Neural progenitor cell (in vitro differentiated cells): ENCODE data around the gene TGFBR3. TPM values are rescaled to one million over a fixed set of nuclear protein-coding genes. Genes with fewer than 3 reads are reported as not detected.

Experiments used
- DNase-seq: peaks from one replicate; pipeline ENCODE4 v3.0.0-alpha.2; 2016; ENCODE audit warnings: low spot score
- H2AFZ ChIP-seq: fragments of 200-600 bp; sonication (generic); replicated peaks from 2 replicates; pipeline ENCODE4 v1.6.1; 2016; ENCODE audit warnings: antibody characterized with exemption
- H3F3A ChIP-seq: fragments of 200-600 bp; sonication (generic); 2 replicates; pipeline ENCODE4 v1.6.1; 2016; ENCODE audit warnings: antibody characterized with exemption, low read depth
- H3K27ac ChIP-seq: fragments of 200-600 bp; sonication (generic); 2 replicates; pipeline ENCODE4 v1.5.1; 2016; ENCODE audit warnings: mild to moderate bottlenecking
- H3K27me3 ChIP-seq: fragments of 200-600 bp; sonication (generic); 2 replicates; pipeline ENCODE4 v1.6.1; 2016; ENCODE audit warnings: mild to moderate bottlenecking, moderate library complexity
- H3K36me3 ChIP-seq: fragments of 200-600 bp; sonication (generic); 2 replicates; pipeline ENCODE4 v1.5.1; 2016
- H3K4me1 ChIP-seq: fragments of 200-600 bp; sonication (generic); 2 replicates; pipeline ENCODE4 v1.6.1; 2016; ENCODE audit warnings: mixed run types
- H3K4me2 ChIP-seq: fragments of 200-600 bp; sonication (generic); 2 replicates; pipeline ENCODE4 v1.6.1; 2016
- H3K4me3 ChIP-seq: fragments of 200-600 bp; sonication (generic); 2 replicates; pipeline ENCODE4 v1.5.1; 2016
- H3K79me2 ChIP-seq: fragments of 200-600 bp; sonication (generic); 2 replicates; pipeline ENCODE4 v1.6.1; 2016; ENCODE audit warnings: low read depth
- H3K9ac ChIP-seq: fragments of 200-600 bp; sonication (generic); 2 replicates; pipeline ENCODE4 v1.6.1; 2016
- H3K9me3 ChIP-seq: fragments of 200-600 bp; sonication (generic); 2 replicates; pipeline ENCODE4 v1.5.1; 2016; ENCODE audit warnings: low read depth
- H4K20me1 ChIP-seq: fragments of 200-600 bp; sonication (generic); 2 replicates; pipeline ENCODE4 v1.6.1; 2016; ENCODE audit warnings: low read depth
- H3K27ac Mint-ChIP-seq: 3 replicates; pipeline ENCODE4 v1.8.0; 2021; ENCODE audit warnings: mixed read lengths
- H3K27me3 Mint-ChIP-seq: 2 replicates; pipeline ENCODE4 v1.8.0; 2022; ENCODE audit warnings: low read depth, mild to moderate bottlenecking, inconsistent platforms, moderate library complexity, mixed read lengths; ENCODE audit not compliant: insufficient read depth
- H3K36me3 Mint-ChIP-seq: 3 replicates; pipeline ENCODE4 v1.8.0; 2021; ENCODE audit warnings: mixed read lengths
- H3K4me1 Mint-ChIP-seq: 3 replicates; pipeline ENCODE4 v1.8.0; 2021; ENCODE audit warnings: mixed read lengths
- H3K4me3 Mint-ChIP-seq: 3 replicates; pipeline ENCODE4 v1.8.0; 2021; ENCODE audit warnings: mild to moderate bottlenecking, moderate library complexity, mixed read lengths
- H3K9me3 Mint-ChIP-seq: 3 replicates; pipeline ENCODE4 v1.8.0; 2020; ENCODE audit warnings: mixed read lengths
- CTCF ChIP-seq: fragments of 200-600 bp; sonication (generic); IDR thresholded peaks from 2 replicates; pipeline ENCODE4 v1.5.1; 2017; ENCODE audit warnings: antibody characterized with exemption, mild to moderate bottlenecking
- EZH2 ChIP-seq: fragments of 200-600 bp; sonication (generic); IDR thresholded peaks from 2 replicates; pipeline ENCODE4 v1.6.1; 2017; ENCODE audit warnings: antibody characterized with exemption, mild to moderate bottlenecking, moderate library complexity
- EZH2phosphoT487 ChIP-seq: fragments of 200-600 bp; sonication (generic); IDR thresholded peaks from 2 replicates; pipeline ENCODE4 v1.6.1; 2017; ENCODE audit warnings: antibody characterized with exemption
- total RNA-seq: library from RNA; depleted of rRNA; stranded (reverse); fragments of >200 nt; gene quantifications from 2 replicates; pipeline ENCODE4 v1.2.3, GENCODE V29; 2015; ENCODE audit warnings: low replicate concordance

The TGFBR3 gene
- total RNA-seq, 1 donor from 2014 or later = 11.8 TPM

GRCh38 chr1:91764471-91765115 is 121.4 kb downstream of the TGFBR3 start:
- Histone ChIP-seq H3K36me3 (no peaks in the 10 kb centered on the region), H4K20me1 (no peaks in the 10 kb centered on the region), H3K4me3 (no peak overlapping the region), H3K4me2 (peak overlapping the region; percentile 39), H3F3A (peaks cover 21% of the 10 kb centered on the region), H3K9me3 (no peaks in the 10 kb centered on the region), H3K27me3 (no peaks in the 10 kb centered on the region), H2AFZ (no peak overlapping the region), H3K4me1 (peaks cover 30% of the 10 kb centered on the region), H3K27ac (no peak overlapping the region), H3K9ac (no peak overlapping the region), H3K79me2 (no peaks in the 10 kb centered on the region)
- no peaks in the 10 kb centered on the region for H3K9me3 Mint-ChIP-seq
- peaks cover 34% of the 10 kb centered on the region for H3K4me1 Mint-ChIP-seq
- peak; percentile 73 for DNase-seq
- TF ChIP-seq CTCF (peak; percentile 43), EZH2 (no peak), EZH2phosphoT487 (no peak)
- peaks cover 6% of the 10 kb centered on the region for H3K36me3 Mint-ChIP-seq
- H3K27ac Mint-ChIP-seq = no peak overlapping the region
- no peak overlapping the region for H3K4me3 Mint-ChIP-seq
- peaks cover 6% of the 10 kb centered on the region for H3K27me3 Mint-ChIP-seq

- Histone ChIP-seq H3K4me2 (no peak overlapping the region), H3K9ac (no peak overlapping the region), H3K27me3 (no peaks in the 10 kb centered on the region), H3K4me1 (peaks cover 33% of the 10 kb centered on the region), H4K20me1 (no peaks in the 10 kb centered on the region), H3F3A (peaks cover 21% of the 10 kb centered on the region), H3K27ac (no peak overlapping the region), H3K9me3 (no peaks in the 10 kb centered on the region), H2AFZ (no peak overlapping the region), H3K79me2 (no peaks in the 10 kb centered on the region), H3K4me3 (no peak overlapping the region), H3K36me3 (no peaks in the 10 kb centered on the region)
- Mint-ChIP-seq H3K27ac (no peak overlapping the region), H3K9me3 (no peaks in the 10 kb centered on the region), H3K4me1 (peaks cover 25% of the 10 kb centered on the region), H3K36me3 (peaks cover 1% of the 10 kb centered on the region), H3K27me3 (peaks cover 3% of the 10 kb centered on the region), H3K4me3 (no peak overlapping the region)
- TF ChIP-seq EZH2phosphoT487 (no peak), EZH2 (no peak), CTCF (no peak)
- no peak for DNase-seq
These were observed 122.7 kb downstream of the TGFBR3 start for GRCh38 chr1:91763252-91763651.

- no peaks in the 10 kb centered on the region for H3K9me3 Mint-ChIP-seq
- Histone ChIP-seq H4K20me1 (no peaks in the 10 kb centered on the region), H3K4me1 (peaks cover 33% of the 10 kb centered on the region), H3K4me2 (peak overlapping the region; percentile 51), H3K27me3 (no peaks in the 10 kb centered on the region), H2AFZ (no peak overlapping the region), H3K79me2 (no peaks in the 10 kb centered on the region), H3K27ac (peak overlapping the region; percentile 43), H3K4me3 (no peak overlapping the region), H3K36me3 (no peaks in the 10 kb centered on the region), H3K9ac (no peak overlapping the region), H3K9me3 (no peaks in the 10 kb centered on the region), H3F3A (peaks cover 21% of the 10 kb centered on the region)
- peaks cover 1% of the 10 kb centered on the region for H3K36me3 Mint-ChIP-seq
- no peak overlapping the region for H3K4me3 Mint-ChIP-seq
- peak overlapping the region; percentile 86 for H3K27ac Mint-ChIP-seq
- peak; percentile 79 for DNase-seq
- H3K27me3 Mint-ChIP-seq = peaks cover 2% of the 10 kb centered on the region
- TF ChIP-seq CTCF (no peak), EZH2phosphoT487 (no peak), EZH2 (no peak)
- peaks cover 23% of the 10 kb centered on the region for H3K4me1 Mint-ChIP-seq
These were observed 124.6 kb downstream of the TGFBR3 start for GRCh38 chr1:91761295-91761721.
